C4-2B (cell line): ENCODE results near the gene ARID4B.

ENCODE experiments used
- H3K27ac ChIP-seq: fragments of 450-650 bp; 2 replicates; pipeline ENCODE4 v1.5.1; 2017
- CTCF ChIP-seq: fragments of 450-650 bp; conservative IDR thresholded peaks from 2 replicates; pipeline ENCODE4 v1.5.1; 2017; ENCODE audit warnings: mild to moderate bottlenecking
- ZFX ChIP-seq: fragments of 450-650 bp; IDR thresholded peaks from 2 replicates; pipeline ENCODE4 v1.6.1; 2017

ARID4B gene

GRCh38 chr1:235240960-235241359, 87.0 kb downstream of the ARID4B start:
- TF ChIP-seq CTCF, result no peak
- TF ChIP-seq ZFX, result no peak
- H3K27ac ChIP-seq, result no peak overlapping the region

GRCh38 chr1:235239851-235240250, 88.1 kb downstream of the ARID4B start:
- no peak overlapping the region for H3K27ac ChIP-seq
- TF ChIP-seq ZFX, result no peak
- no peak for TF ChIP-seq CTCF

GRCh38 chr1:235238558-235238957, 89.4 kb downstream of the ARID4B start:
- TF ChIP-seq ZFX, result no peak
- TF ChIP-seq CTCF, result no peak

GRCh38 chr1:235236128-235236527, 91.9 kb downstream of the ARID4B start:
- TF ChIP-seq CTCF (no peak), ZFX (no peak)
- no peak overlapping the region for H3K27ac ChIP-seq

More at GRCh38 chr1:235238558-235238957, 89.4 kb downstream of the ARID4B start:
- no peak overlapping the region for H3K27ac ChIP-seq

GRCh38 chr1:235229868-235230267, 98.1 kb downstream of the ARID4B start:
- no peak overlapping the region for H3K27ac ChIP-seq
- TF ChIP-seq ZFX (no peak), CTCF (no peak)

GRCh38 chr1:235227414-235227813, 100.6 kb downstream of the ARID4B start:
- no peak for TF ChIP-seq ZFX
- no peak for TF ChIP-seq CTCF
- no peak overlapping the region for H3K27ac ChIP-seq

- no peak overlapping the region for H3K27ac ChIP-seq
- no peak for TF ChIP-seq CTCF
- TF ChIP-seq ZFX, result no peak
These were observed 101.0 kb downstream of the ARID4B start for GRCh38 chr1:235226933-235227332.
